ENCODE data around the gene RALGAPB. TPM values are rescaled to one million over a fixed set of nuclear protein-coding genes. Genes with fewer than 3 reads are reported as not detected.

Gene RALGAPB
- total and polyA plus RNA-seq, 2 experiments from 2014 or later: 10.2 to 40.4 TPM

GRCh38 chr20:38600057-38600456 is 127.4 kb downstream of the RALGAPB start:
- Mint-ChIP-seq H3K4me3 (no peak overlapping the region), H3K9me3 (peaks cover 14% of the 10 kb centered on the region), H3K36me3 (ENCODE audit: low read depth) (peaks cover 10% of the 10 kb centered on the region), H3K27me3 (ENCODE audit: insufficient read depth, low read depth, poor library complexity) (peaks cover 6% of the 10 kb centered on the region), H3K27ac (no peak overlapping the region), H3K4me1 (peaks cover 19% of the 10 kb centered on the region)
- peaks cover 22% of the 10 kb centered on the region for H3K27me3 ChIP-seq (ENCODE audit: insufficient read depth)
- H3K4me2 ChIP-seq: no peak overlapping the region
- H4K20me1 ChIP-seq (replicated peaks; ENCODE audit: insufficient read depth): no peaks in the 10 kb centered on the region
- H3F3A ChIP-seq (replicated peaks; ENCODE audit: low read depth): no peaks in the 10 kb centered on the region
- H3K79me2 ChIP-seq (replicated peaks; ENCODE audit: insufficient read depth): no peaks in the 10 kb centered on the region
- H3K36me3 ChIP-seq (ENCODE audit: insufficient read depth): no peaks in the 10 kb centered on the region
- H3K4me1 ChIP-seq (ENCODE audit: insufficient read depth): peaks cover 11% of the 10 kb centered on the region; the same call in 1 of the 2 replicates
- no peak for ATAC-seq
- H3K4me3 ChIP-seq: no peak overlapping the region
- H3K27ac ChIP-seq (ENCODE audit: low read depth): no peak overlapping the region
- no peaks in the 10 kb centered on the region for H3K9me2 ChIP-seq (ENCODE audit: insufficient read depth)
- no peak for TF ChIP-seq CREB1 (CRISPR knock-in tag; IDR thresholded peaks at IDR 0.05; ENCODE audit: low read depth)
- TF ChIP-seq STAT1 (IDR thresholded peaks at IDR 0.05; ENCODE audit: unreplicated experiment): no peak
- TF ChIP-seq CTCF (conservative IDR thresholded peaks at IDR 0.05; ENCODE audit: low read depth in 2 of 2): no peak
- TF ChIP-seq POLR2AphosphoS5 (IDR thresholded peaks at IDR 0.05; ENCODE audit: low read depth): no peak
- no peak for TF ChIP-seq ZNF462 (CRISPR knock-in tag; IDR thresholded peaks at IDR 0.05)
- no peak for TF ChIP-seq REST (IDR thresholded peaks at IDR 0.05; ENCODE audit: unreplicated experiment)
- TF ChIP-seq EZH2phosphoT487 (IDR thresholded peaks at IDR 0.05; ENCODE audit: unreplicated experiment): no peak
- no peak for DNase-seq (ENCODE audit: low spot score)
- no peak overlapping the region for H2AFZ ChIP-seq

Data from GM23338 (cell line).